GM21423 (cell line): ENCODE measurements around the gene PHF1.
"Not testable (repeated sequence)": the region's sequence is repeated elsewhere in the genome, so short reads cannot be mapped to it uniquely, and the experiment has no call there.

Source experiments
- ATAC-seq: cut with Tn5 transposase; IDR thresholded peaks from one replicate; pipeline ENCODE4 v1.9.1; 2021; ENCODE audit warnings: mild to moderate bottlenecking, moderate library complexity; ENCODE audit not compliant: unreplicated experiment

The PHF1 gene

DNA sequence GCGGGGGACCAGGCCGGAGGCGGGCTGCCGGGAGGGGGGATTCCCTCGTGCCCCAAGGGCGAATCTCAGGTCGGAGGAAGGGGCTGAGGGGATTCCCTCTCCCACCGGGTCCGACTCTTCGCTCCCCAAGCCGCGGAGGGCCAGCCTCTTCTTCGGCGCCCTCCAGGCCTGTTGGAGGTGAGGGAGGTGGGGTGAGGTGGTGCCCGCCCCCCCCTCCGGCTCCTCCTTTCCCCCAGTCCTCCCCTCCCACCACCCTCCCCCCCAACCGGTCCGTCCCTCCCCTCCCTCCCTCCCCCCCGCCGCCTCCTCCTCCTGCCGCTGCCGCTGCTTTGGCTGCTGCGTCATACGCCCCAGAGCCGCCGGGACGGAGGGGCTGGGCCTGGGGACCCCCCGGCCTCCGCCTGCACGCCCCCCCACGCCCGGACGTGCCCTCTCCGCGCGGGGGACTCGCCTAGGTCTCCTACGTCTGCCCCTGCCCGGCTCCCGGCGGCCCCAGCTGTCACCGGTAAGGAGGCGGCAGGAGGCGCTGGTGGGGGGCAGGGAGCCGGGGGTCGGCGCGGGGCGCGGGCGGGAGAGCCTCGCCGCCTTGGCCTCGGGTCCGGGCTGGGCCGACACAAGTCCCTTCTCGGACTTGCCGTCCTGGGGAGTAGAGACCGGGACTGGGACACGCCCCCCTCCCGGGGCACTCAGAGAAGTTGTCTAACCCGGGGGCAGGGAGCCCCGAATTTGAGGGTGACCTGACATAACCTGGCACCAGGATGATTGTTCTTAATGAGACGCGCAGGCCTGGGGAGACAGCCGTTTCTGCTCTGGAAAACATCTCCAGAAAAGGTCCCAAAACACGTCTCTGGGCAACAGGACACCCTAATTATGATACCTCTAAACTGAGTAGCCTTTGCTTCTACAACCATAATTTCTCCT lies at the start of gene PHF1:
TSS of gene PHF1 (plus strand) at position 304 of the 921 bp plus-strand sequence. CDS start 1,250 bp downstream, outside the sequence.
- peak; percentile 32 for ATAC-seq

GRCh38 chr6:33363486-33363885 lies 47.3 kb upstream of the PHF1 start:
- ATAC-seq = not testable (repeated sequence)

DNA sequence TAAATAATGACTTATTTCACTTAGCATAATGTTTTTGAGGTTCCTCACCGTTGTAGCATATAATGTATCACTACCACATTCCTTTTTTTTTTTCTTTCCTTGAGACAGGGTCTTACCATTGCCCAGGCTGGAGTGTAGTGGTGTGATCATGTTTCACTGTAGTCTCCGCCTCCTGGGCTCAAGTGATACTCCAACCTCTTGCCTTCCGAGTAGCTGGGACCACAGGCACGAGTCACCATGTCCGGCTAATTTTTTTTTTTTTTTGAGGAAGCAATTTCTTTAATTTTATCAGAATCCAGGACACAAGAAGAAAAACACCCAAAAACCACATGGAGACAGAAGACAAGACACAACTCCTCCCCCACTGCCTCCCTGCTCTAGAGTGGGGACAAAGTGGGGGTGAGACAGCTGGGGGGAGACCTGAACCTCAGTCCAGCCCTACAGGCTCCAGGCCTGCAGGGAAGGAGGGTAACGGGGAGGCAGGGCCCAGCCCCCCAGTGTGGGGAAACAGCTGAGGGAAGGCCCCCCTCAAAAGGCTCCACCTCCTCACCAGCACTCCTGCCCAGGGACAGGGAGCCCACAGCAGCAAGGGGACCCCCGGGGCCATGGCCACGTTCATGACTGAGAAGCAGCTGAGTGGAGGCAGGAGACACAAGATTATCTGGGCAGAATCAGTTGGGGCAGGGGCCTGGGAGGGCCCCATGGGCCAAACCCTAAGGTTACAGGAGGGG lies 46.2 kb upstream of the PHF1 start:
- ATAC-seq = not testable (repeated sequence)

DNA sequence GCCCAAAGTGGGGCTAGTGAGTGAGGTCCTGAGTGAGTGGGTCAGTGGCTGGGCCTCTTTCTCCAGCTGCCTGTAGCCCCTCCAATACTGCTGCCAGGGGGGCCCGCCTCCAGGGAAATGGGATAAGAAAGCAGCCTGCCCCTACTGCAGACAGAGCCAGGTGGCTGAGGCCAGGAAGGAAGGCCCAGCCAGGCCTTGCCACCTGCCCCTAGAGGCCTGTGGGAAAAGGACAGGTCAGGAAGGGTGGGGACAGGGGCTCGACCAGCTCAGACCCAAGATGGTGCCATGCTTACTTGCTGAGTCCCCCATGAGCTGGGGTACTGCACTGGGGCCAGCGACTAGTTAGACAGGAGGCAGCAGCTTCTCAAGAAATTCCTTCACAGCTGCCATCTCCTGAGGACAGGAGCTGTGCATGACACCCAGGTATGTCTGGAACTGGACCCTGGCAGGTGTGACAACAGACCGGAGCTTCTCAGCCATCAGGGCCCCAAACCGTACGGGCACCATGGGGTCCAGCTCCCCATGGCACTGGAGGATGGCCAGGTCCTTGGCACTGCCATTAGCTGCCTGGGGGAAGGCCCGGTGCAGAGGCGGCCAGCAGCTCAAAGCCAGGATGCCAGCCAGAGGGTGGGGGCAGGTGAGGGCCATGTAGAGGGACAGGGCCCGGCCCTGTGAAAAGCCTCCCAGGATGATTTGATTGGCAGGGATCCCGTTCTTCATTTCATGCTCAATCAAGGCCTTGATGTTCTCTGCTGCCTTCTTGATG lies 45.4 kb upstream of the PHF1 start:
- ATAC-seq = not testable (repeated sequence)

GRCh38 chr6:33367009-33367714 lies 43.7 kb upstream of the PHF1 start:
- no peak for ATAC-seq

DNA sequence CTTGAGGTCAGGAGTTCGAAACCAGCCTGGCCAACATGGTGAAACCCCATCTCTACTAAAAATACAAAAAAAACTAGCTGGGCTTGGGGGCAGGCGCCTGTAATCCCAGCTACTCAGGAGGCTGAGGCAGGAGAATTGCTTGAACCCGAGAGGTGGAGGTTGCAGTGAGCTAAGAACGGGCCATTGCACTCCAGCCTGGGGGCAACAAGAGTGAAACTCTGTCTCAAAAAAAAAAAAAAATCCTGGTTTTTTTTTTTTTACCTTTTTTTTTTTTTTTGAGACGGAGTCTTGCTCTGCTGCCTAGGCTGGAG lies 43.1 kb upstream of the PHF1 start:
- not testable (repeated sequence) for ATAC-seq

- not testable (repeated sequence) for ATAC-seq
Measured at GRCh38 chr6:33371901-33372300, 38.9 kb upstream of the PHF1 start.

GRCh38 chr6:33372526-33373123 lies 38.2 kb upstream of the PHF1 start:
- no peak for ATAC-seq

- ATAC-seq = no peak
Measured at GRCh38 chr6:33373960-33374910, 36.6 kb upstream of the PHF1 start.

DNA sequence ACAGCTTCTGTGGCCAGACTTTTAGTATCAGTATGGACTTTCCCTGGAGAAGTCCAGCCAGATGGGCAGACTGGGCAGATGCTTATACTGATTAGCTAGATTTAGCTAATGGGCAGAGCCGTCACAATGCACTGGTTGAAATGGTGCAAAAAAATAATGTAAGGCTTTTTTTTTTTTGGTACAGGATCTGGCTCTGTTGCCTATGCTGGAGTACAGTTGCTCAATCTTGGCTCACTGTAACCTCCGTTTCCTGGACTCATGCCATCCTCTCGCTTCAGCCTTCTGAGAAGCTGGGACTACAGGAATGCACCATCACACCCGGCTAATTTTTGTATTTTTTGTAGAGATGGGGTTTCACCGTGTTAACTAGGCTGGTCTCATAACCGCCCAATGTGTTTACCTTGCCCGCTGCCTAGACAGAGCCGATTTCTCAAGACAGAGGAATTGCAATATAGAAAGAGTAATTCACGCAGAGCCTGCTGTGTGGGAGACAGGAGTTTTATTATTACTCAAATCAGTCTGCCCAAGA lies 35.6 kb upstream of the PHF1 start:
- ATAC-seq = no peak

- ATAC-seq = no peak
Measured at GRCh38 chr6:33377171-33377570, 33.6 kb upstream of the PHF1 start.

- not testable (repeated sequence) for ATAC-seq
Measured at GRCh38 chr6:33379184-33379583, 31.6 kb upstream of the PHF1 start.

DNA sequence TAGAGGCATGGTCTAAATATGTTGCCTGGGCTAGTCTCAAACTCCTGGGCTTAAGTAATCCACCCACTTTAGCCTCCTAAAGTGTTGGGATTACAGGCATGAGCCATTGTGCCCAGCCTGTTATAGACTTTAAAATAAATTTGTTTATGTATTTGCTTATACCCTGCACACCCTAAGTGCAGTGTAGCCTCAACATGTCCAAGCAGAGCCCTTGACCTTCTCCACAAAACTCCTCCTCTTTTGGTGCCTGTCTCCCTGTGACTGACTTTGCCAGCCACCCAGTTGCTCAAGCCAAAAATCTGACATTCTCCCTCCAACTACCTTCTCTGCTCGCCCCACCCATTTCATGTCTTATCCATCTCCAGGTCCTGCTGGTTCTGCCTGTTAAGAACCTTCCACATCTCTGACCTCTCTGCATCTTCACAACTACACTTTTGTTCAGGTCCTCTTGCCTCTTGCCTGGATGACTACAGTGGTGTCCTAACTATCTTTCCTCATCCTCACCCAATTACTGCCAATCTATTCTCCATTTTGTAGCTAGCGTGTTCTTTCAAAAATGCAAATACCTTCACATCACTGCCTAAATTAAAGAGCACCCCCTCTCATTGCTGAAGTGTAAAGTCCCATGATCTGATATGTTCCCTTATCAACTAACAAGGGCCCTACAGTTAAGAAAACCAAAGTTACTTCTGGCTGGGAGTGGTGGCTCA lies 30.4 kb upstream of the PHF1 start:
- ATAC-seq = no peak

DNA sequence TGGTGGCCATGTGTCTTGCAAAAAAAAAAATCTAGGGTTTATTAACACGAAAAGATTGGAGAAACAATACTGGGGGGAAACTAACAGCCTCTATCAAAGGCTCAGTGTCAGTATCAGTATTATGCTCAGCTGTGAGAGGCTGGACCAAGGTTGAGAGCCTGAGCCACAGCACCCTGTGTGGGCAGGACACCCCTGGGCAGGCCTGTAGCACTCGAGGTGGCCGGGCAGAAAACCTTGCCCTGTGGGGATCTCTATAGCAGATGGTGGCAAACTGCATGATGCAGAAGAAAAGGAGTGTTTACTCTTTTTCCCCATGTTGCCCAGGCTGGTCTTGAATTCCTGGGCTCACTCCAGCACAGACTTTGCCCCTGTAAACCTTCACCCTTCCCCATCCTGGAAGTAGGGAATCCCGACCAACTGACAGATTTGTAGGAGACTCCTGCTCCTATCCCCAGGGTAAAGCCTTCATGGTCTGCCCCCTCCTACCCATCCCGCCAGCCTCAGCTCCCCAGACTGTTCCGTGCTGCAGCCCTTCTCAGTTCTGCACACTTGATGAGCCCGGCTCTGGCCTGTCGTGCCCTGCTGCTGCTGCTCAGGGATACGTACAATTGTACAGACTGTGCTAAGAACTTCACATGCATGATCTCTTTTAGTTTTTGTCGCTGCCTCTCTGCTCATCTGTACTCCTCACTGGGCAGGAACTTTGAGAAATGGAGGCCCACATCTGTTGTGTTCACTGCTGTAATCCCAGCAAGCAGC lies 27.2 kb upstream of the PHF1 start:
- ATAC-seq = no peak

DNA sequence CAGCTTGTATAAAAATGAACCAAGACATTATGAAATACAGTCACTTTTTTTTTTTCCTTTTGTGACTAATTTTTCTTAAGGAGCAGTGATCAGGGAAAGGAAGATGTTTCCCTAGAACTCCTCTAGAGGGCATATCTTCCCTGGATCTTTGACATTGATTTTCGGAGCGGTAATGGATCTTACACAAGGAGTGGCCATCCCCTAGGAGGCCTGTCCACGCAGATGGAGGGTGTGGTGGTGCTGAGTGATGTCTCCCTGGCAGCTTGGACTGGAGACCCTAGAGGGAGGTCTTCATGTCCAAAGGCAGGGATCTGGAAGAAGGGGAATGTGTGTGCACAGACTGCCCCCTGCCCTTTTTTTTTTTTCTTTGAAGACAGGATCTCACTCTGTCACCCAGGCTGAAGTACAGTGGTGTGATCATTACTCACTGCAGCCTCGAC lies 26.2 kb upstream of the PHF1 start:
- no peak for ATAC-seq

GRCh38 chr6:33390173-33390572 lies 20.6 kb upstream of the PHF1 start:
- no peak for ATAC-seq

- ATAC-seq = no peak
Measured at GRCh38 chr6:33390767-33391277, 20.0 kb upstream of the PHF1 start.
